GM12892 (cell line): ENCODE results near the gene AK5.

Experiments
- POLR2A ChIP-seq: IDR thresholded peaks from 2 replicates; pipeline ENCODE4 v1.6.1; 2011; ENCODE audit warnings: low read depth, low read length, control low read depth
- POLR2AphosphoS5 ChIP-seq: IDR thresholded peaks from 2 replicates; pipeline ENCODE4 v1.6.1; 2011; ENCODE audit warnings: low read depth, low read length, control low read depth
- TAF1 ChIP-seq: IDR thresholded peaks from 2 replicates; pipeline ENCODE4 v1.6.1; 2011; ENCODE audit warnings: low read depth, mild to moderate bottlenecking, control low read depth, low read length, borderline replicate concordance

- no peak for TF ChIP-seq POLR2A
- no peak for TF ChIP-seq POLR2AphosphoS5
- TF ChIP-seq TAF1 = no peak
Measured at GRCh38 chr1:77399250-77400086, 117.6 kb downstream of the AK5 start.
